LNCaP clone FGC (cell line): ENCODE measurements around the gene ANKRD7.
A peak's percentile ranks its signal among the peaks of the same experiment; 100 is the strongest.

Source experiments
- DNase-seq: peaks from one replicate; pipeline ENCODE4 v3.0.0-alpha.2; 2011; ENCODE audit warnings: low read depth
- H3K4me3 ChIP-seq: 2 replicates; pipeline ENCODE4 v1.5.1; 2011; ENCODE audit warnings: mild to moderate bottlenecking, low read depth, low read length, control low read depth
- TF ChIP-seq, protein P1 (sequence below): IDR thresholded peaks from 2 replicates; pipeline ENCODE4 v1.5.1; 2012; ENCODE audit warnings: mild to moderate bottlenecking; ENCODE audit not compliant: control insufficient read depth, insufficient read depth; ENCODE audit errors: extremely low read depth

The ANKRD7 gene

DNA sequence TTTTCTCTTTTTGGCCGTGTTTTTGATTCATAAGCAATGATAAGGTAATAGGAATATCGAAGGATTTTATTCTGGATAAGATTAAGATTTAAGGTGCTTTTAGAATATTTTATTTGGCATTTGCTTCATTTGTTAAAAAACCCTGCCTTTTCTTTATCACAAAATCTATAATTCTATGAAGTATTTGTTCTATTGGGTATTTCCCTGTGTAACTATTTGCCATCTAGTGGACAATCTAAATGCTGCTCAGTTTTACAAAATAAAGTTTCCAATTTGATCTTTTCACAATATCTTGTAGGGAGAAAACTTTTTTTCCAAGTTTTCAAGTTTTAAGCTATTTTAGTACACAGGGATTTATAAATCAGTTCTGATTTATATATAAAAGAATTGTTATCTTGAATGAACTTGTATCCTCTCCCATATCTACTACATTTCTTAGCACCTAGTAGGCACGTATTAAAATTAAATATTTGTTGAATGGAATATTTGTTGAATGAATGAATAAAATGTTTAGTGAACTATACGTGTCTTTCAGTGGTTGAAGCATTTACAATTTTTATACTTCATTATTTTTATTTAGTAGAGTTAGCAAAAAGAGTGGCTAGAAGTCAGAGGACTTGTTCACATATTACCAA, 26.5 kb downstream of the ANKRD7 start:
- no peak overlapping the region for H3K4me3 ChIP-seq
- TF ChIP-seq, protein P1, sequence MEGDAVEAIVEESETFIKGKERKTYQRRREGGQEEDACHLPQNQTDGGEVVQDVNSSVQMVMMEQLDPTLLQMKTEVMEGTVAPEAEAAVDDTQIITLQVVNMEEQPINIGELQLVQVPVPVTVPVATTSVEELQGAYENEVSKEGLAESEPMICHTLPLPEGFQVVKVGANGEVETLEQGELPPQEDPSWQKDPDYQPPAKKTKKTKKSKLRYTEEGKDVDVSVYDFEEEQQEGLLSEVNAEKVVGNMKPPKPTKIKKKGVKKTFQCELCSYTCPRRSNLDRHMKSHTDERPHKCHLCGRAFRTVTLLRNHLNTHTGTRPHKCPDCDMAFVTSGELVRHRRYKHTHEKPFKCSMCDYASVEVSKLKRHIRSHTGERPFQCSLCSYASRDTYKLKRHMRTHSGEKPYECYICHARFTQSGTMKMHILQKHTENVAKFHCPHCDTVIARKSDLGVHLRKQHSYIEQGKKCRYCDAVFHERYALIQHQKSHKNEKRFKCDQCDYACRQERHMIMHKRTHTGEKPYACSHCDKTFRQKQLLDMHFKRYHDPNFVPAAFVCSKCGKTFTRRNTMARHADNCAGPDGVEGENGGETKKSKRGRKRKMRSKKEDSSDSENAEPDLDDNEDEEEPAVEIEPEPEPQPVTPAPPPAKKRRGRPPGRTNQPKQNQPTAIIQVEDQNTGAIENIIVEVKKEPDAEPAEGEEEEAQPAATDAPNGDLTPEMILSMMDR: peak; percentile 45
- no peak for DNase-seq

DNA sequence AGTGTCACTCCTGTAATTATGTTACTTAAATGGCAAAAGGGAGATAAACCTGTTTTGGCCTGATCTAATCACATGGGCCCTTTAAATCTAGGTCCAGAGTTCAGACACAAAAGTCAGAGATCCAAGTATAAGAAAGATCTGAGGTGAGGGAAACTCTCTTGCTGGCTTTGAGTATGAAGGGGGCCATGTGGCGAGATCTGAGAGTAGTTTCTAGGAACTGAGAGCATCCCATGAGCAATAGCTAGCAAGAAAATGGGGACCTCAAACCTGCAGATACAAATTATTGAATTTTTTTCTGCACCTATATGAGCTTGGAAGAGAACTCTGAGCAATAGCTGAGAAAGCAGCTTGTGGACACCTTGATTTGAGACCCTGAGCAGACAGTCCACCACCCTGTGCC, 27.6 kb downstream of the ANKRD7 start:
- TF ChIP-seq, protein P1: no peak
- DNase-seq: no peak
- no peak overlapping the region for H3K4me3 ChIP-seq

DNA sequence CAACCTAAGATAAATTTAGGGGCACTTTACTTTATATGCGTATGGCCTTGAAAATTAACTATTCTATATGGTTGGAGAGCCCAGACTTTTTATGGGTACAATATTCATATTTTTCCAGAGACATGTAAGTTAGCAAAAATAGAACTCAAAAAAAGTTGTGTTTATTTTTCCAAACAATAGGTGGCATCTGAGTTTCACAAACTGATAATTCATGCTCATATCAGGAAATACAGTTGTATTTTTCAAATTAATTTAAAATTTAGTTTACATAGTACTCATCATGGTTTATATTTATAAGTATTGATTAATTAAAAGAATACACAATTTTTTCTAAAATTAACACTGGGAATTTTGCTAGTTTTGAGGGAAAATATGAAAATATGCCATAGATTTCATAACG, 34.6 kb downstream of the ANKRD7 start:
- no peak for DNase-seq
- no peak overlapping the region for H3K4me3 ChIP-seq
- TF ChIP-seq, protein P1: peak; percentile 38

DNA sequence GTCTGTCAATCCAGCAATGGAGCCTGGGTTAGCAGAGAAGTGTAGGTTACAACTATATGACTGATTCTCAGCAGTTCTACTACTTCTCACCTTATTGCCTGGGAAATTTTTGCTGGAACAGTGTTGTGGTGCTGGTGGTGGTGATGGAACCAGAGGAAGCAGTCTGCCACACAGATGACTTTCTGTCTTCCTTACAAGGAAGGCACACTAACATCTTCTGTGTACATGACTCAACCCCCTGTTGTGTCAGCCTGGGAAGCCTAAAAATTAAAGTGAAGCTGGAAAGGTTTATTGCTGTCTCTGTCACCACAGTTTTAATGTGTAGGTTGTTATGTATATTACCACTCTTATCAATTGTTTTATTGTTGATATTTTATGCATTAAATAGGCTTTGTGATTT, 40.3 kb downstream of the ANKRD7 start:
- H3K4me3 ChIP-seq: no peak overlapping the region
- TF ChIP-seq, protein P1: no peak
- DNase-seq: no peak

DNA sequence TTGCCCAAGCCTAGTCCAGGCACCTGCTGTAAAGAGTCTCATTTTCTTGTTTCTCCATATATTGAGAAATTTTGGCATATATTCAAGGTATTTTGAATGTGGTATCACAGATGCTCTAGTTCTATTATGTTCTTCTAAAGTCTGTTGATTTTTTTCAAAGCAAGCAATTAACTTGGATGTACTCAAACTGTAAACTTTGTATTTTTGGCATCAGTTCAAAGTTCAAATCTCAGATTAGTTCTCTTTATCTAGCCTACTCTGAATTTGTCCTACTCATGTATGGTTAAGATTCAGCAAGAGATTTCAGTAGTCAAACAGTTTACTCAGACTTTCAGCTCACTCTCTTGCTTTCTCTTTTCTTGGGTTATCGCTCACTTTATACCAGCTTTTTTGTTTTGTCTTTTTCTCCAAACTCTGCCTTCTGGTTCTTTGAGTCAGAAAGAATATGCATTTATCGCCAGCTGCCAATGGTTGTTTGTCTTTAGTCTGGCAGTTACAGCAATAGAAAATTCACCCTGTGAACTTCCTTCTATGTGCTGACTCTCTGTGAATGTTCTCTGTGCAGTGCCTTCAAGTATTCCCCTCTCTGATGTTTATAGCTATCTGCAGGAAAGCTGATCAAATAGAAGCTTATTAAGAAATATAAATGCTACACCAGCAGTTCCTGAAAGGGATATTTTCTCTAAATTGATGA, 56.0 kb downstream of the ANKRD7 start:
- DNase-seq: peak; percentile 88
- no peak overlapping the region for H3K4me3 ChIP-seq
- TF ChIP-seq, protein P1: no peak

DNA sequence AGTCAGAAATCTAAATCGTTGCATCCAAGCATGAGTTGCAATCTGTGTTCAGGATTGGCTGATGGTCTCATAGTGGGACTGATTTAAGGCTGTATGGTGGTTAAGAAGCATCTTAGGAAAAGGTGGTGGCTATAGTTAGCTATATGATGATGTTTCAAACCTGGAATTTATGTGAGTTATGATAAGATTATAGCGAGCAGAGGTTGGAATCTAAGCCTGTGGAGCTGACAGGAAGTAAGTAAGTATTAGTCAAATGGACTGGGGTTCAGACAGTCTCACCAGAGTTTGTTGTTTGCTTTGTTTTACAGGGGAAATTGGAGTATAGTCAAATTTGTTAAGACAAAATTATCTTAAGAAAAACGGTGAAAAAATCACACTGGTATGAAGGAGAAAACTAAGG, 56.7 kb downstream of the ANKRD7 start:
- TF ChIP-seq, protein P1: no peak

More for the DNA sequence above, 56.7 kb downstream of the ANKRD7 start:
- DNase-seq: no peak
- H3K4me3 ChIP-seq: no peak overlapping the region
